GM12878 (cell line): ENCODE results near the gene CNPY1.

Experiments used
- ATF3 ChIP-seq: IDR thresholded peaks from 2 replicates; pipeline ENCODE4 v1.6.1; 2011; ENCODE audit warnings: low read depth, mild to moderate bottlenecking, low read length, moderate library complexity, borderline replicate concordance; ENCODE audit errors: extremely low read depth
- CTCF ChIP-seq, 3 experiments: IDR thresholded peaks in 2 of 3; conservative IDR thresholded peaks in 1 of 3; 2 replicates each; pipeline ENCODE4 v1.5.1; 2011; ENCODE audit warnings: low read depth in 3 of 3, low read length in 3 of 3, mild to moderate bottlenecking in 3 of 3, control low read depth in 2 of 3, moderate library complexity in 2 of 3, inconsistent platforms in 1 of 3, mixed read lengths in 1 of 3; ENCODE audit not compliant: control insufficient read depth in 2 of 3, insufficient read depth in 1 of 3; ENCODE audit errors: extremely low read depth in 1 of 3
- NFIC ChIP-seq: IDR thresholded peaks from 2 replicates; pipeline ENCODE4 v1.6.1; 2012; ENCODE audit warnings: low read depth, mild to moderate bottlenecking, inconsistent platforms, low read length, moderate library complexity
- POLR2A ChIP-seq: IDR thresholded peaks from 2 replicates; pipeline ENCODE4 v1.6.1; 2011; ENCODE audit warnings: low read depth, mild to moderate bottlenecking, low read length
- SMC3 ChIP-seq: IDR thresholded peaks from 2 replicates; pipeline ENCODE4 v1.6.1; 2011; ENCODE audit warnings: low read length, improper control_type of control experiment, borderline replicate concordance
- ZNF24 ChIP-seq: fragments of 450-650 bp; IDR thresholded peaks from 2 replicates; pipeline ENCODE4 v1.6.1; 2017; ENCODE audit warnings: antibody characterized with exemption, mild to moderate bottlenecking

GRCh38 chr7:155508376-155509358, 37.7 kb downstream of the CNPY1 start:
- no peak for TF ChIP-seq CTCF (IDR thresholded peaks at IDR 0.05 in 2 of 3, conservative IDR thresholded peaks at IDR 0.05 in 1 of 3; ENCODE audit: control insufficient read depth in 2 of 3, extremely low read depth in 1 of 3, insufficient read depth in 1 of 3, low read depth in 3 of 3, low read length in 3 of 3)
- TF ChIP-seq POLR2A, result no peak
- TF ChIP-seq SMC3, result no peak
- no peak for TF ChIP-seq ATF3
- no peak for TF ChIP-seq ZNF24
- no peak for TF ChIP-seq NFIC
